GM18502 (cell line): ENCODE data around the gene FAM184B.

Source experiments
- ATAC-seq: cut with Tn5 transposase; IDR thresholded peaks from one replicate; pipeline ENCODE4 v1.9.1; 2021; ENCODE audit warnings: mild to moderate bottlenecking; ENCODE audit not compliant: unreplicated experiment, poor library complexity

FAM184B gene

GRCh38 chr4:17778431-17778830 is 3.0 kb downstream of the FAM184B start:
- no peak for ATAC-seq

DNA sequence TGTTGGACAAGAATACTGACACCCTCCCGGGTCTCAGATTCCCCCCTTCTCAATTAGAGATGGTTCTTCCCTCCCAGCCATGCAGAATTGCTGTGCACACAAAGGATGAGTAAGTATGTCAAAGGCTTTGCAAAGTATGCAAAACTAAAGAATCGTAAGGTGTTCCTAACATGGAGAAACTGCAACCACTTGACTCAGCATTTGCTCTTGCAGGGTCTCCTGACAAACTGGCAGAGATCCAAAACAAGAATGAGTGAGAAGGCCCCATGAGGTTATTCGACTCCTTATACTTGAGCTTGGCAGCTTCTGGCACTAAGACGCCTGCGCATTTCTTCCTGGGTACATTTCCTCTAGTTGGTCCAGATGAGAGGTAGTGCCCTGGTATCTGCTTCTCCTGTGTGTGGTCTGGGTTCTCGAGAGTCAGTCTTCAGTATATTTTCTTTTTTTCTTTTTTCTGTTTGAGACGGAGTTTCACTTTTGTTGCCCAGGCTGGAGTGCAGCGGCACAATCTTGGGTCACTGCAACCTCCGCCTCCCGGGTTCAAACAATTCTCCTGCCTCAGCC is 8.2 kb downstream of the FAM184B start:
- no peak for ATAC-seq

GRCh38 chr4:17771284-17771908 is 10.0 kb downstream of the FAM184B start:
- no peak for ATAC-seq

DNA sequence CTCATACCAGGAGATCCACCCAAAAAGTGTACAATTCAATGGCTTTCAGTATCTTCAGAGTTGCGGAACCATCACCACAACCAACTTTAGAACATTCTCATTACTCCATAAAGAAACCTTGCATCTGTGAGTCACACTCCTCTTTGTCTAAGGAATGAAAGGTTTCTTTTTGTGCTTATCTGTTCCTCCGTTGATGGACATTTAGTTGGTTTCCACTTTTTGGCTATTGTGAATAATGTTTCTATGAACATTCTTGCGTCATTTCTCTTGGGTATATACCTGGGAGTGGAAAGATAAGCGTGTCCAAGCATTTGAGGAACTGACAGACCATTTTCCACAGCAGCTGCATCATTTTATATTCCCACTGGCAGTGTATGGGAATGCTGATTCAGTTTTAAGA is 10.6 kb downstream of the FAM184B start:
- no peak for ATAC-seq

- no peak for ATAC-seq
Observed at GRCh38 chr4:17769406-17770174, 11.8 kb downstream of the FAM184B start.

GRCh38 chr4:17766826-17767458 is 14.5 kb downstream of the FAM184B start:
- ATAC-seq = no peak

- no peak for ATAC-seq
Observed at GRCh38 chr4:17765514-17766286, 15.7 kb downstream of the FAM184B start.

GRCh38 chr4:17763931-17764330 is 17.5 kb downstream of the FAM184B start:
- no peak for ATAC-seq

- no peak for ATAC-seq
Observed at GRCh38 chr4:17763416-17763815, 18.0 kb downstream of the FAM184B start.

DNA sequence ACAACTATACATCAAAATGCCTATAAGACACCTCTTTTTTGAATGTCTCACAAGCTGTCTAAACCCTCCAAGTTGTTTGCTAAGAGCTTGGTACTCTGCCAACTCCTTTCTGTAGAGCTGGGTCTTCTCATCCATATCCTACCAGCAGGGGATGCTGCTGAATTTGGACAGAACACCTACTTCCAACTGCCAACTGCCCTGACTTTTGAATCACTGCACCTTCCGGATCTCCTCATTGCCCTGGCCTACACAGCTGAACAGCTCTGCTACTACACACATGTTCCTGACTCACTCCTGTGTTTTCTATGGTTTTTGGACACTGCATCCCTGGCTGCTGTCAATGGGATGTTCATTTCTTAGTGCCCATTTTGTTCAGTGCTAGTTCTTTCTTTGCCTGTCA is 18.7 kb downstream of the FAM184B start:
- ATAC-seq = no peak

DNA sequence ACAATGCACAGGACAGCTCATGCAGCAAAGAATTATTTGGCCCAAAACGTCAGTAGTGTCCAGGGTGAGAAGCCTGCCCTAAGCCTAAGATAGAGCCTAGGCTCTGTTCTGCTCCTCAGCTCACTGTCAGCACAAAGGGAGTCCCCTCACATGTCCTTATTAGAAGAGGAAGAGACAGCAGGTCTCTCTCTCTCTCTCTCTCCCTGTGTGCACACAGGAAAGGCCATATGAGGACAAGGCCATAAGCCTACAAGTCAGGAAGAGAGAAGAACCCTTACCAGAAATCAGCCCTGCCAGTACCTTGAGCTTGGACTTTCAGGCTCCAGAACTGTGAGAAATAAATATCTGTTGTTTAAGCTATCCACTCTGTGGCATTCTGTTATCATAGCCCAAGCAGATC is 20.4 kb downstream of the FAM184B start:
- ATAC-seq = no peak

- ATAC-seq = no peak
Observed at GRCh38 chr4:17760626-17761025, 20.8 kb downstream of the FAM184B start.

DNA sequence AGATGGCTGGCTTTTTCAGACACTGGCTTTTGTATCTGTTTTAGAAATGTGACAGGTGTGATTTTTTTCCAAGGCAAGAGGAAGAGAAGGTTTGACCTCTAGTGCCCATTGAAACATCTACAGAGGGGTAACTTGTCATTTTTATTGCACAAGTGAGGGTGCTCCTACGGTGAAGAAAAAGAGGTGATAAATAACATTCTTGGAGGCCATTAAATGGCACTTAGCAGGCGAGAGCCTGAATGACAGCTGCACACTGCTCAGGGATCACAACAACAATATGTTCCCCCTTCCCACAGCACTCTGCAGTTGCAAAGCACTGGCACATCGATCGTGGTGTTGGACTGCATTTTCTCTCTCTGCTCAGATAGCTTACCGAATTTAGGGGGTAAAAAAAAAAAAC is 22.9 kb downstream of the FAM184B start:
- ATAC-seq = no peak

GRCh38 chr4:17757621-17758020 is 23.8 kb downstream of the FAM184B start:
- no peak for ATAC-seq

- no peak for ATAC-seq
Observed at GRCh38 chr4:17753646-17754045, 27.8 kb downstream of the FAM184B start.

DNA sequence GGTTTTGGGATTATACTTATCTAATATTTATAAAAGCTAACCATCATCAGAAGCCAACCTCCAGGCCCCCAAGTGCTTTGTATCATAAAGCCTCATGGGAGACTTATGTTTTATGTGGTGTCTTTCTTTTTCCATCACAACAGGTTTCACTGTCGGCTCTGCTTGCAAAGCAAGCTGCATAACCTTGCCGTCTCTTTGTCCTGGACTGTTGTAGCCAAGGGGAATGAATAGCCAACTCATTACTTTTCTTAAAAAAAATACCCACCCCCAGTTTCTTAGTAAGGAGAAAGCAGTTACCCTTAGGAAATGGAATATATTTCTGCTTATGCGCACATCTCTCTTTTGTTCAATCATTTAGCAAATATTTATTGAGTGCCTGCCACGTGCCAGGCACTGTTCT is 40.7 kb downstream of the FAM184B start:
- ATAC-seq = no peak

GRCh38 chr4:17736484-17736883 is 44.9 kb downstream of the FAM184B start:
- no peak for ATAC-seq

DNA sequence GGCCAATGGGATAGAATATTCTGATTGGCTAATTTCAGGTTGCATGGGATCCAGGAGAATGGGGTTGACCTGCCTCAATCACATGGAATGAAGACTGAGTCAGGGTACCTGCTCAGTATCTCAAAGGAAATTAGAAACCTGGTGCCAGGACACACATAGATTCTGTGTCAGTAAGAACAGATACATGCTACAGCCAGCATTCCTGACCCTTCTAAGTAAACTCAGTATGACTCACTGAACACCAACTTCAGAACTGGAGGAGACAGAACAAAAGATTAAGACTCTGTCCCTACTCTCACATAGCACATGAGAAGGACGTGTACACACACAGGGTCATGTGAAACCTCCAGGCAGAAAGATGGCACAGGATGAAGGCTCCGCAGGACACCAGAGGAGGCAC is 54.5 kb downstream of the FAM184B start:
- no peak for ATAC-seq

- no peak for ATAC-seq
Observed at GRCh38 chr4:17723648-17724047, 57.8 kb downstream of the FAM184B start.

- ATAC-seq = no peak
Observed at GRCh38 chr4:17722356-17722700, 59.1 kb downstream of the FAM184B start.
